K562 (cell line): ENCODE results near the gene ASPRV1. TPM values are rescaled to one million over a fixed set of nuclear protein-coding genes. Genes with fewer than 3 reads are reported as not detected.

Experiments
- ATAC-seq: fragments of 200-7000 bp; cut with Tn5 transposase; 3 replicates; pipeline ENCODE4 v1.9.1; 2020; ENCODE audit warnings: moderate library complexity
- BruUV-seq: library from RNA; stranded (reverse); fragments of 400-500 nt; replicated peaks from 2 replicates; lab custom pipeline; 2021; lab: Mats Ljungman, UMichigan
- CTCF ChIA-PET: fragments of 300-600 bp; formaldehyde crosslinking; extraction: SDS; loops from one replicate; lab custom pipeline; 2021; ENCODE audit warnings: low intra/inter-chr PET ratio; lab: Yijun Ruan, JAX
- POLR2A ChIA-PET: fragments of 300-600, 350-650 bp; sonication (Branson Sonifier 250); formaldehyde crosslinking; extraction: SDS; loops from one replicate; lab custom pipeline; 2021; ENCODE audit warnings: antibody characterized with exemption, inconsistent platforms; lab: Yijun Ruan, JAX
- DNase-seq, 4 experiments: peaks; one replicate each; pipeline versions ENCODE4 v3.0.0 to v3.0.0-alpha.2; 2011 to 2018; ENCODE audit warnings: low spot score in 3 of 4, mixed read lengths in 3 of 4; ENCODE audit errors: extremely low read depth in 1 of 4
- FAIRE-seq: peaks from 2 replicates; lab custom pipeline; 2011; peaks lifted over from hg19 to GRCh38; lab: Jason Lieb, UNC
- H2AFZ ChIP-seq: 2 replicates; pipeline ENCODE4 v1.6.0; 2011; ENCODE audit warnings: low read depth, low read length, control low read depth, inconsistent platforms
- H3K27ac ChIP-seq: fragments of 200-600 bp; 3 replicates; pipeline ENCODE4 v1.8.0; 2011; ENCODE audit warnings: low read depth, mild to moderate bottlenecking, control low read depth, inconsistent platforms, low read length, moderate library complexity, mixed read lengths; ENCODE audit errors: extremely low read depth
- H3K27me3 ChIP-seq, 2 experiments: fragments of 300-600 bp in 1 of 2; 2 replicates in 1 of 2; 3 replicates in 1 of 2; pipeline versions ENCODE4 v1.6.0 to v1.8.0; 2011; ENCODE audit warnings: inconsistent platforms in 2 of 2, low read length in 2 of 2, mild to moderate bottlenecking in 1 of 2, mixed read lengths in 1 of 2, moderate library complexity in 1 of 2; ENCODE audit not compliant: control insufficient read depth in 2 of 2, insufficient read depth in 2 of 2
- H3K36me3 ChIP-seq: fragments of 300-600 bp; 3 replicates; pipeline ENCODE4 v1.8.0; 2011; ENCODE audit warnings: mild to moderate bottlenecking, low read length, inconsistent platforms; ENCODE audit not compliant: control insufficient read depth, insufficient read depth
- H3K4me1 ChIP-seq, 2 experiments: fragments of 200-600 bp in 1 of 2; replicated peaks in 1 of 2; 2 replicates in 1 of 2; 3 replicates in 1 of 2; pipeline versions ENCODE4 v1.5.1 to v1.8.0; 2011; ENCODE audit warnings: inconsistent platforms in 2 of 2, low read length in 2 of 2, mild to moderate bottlenecking in 1 of 2, mixed read lengths in 1 of 2, moderate library complexity in 1 of 2; ENCODE audit not compliant: control insufficient read depth in 2 of 2, insufficient read depth in 2 of 2
- H3K4me2 ChIP-seq: 2 replicates; pipeline ENCODE4 v1.6.1; 2011; ENCODE audit warnings: low read length, control low read depth, inconsistent platforms, mixed read lengths; ENCODE audit not compliant: insufficient read depth
- H3K4me3 ChIP-seq: fragments of 200-600 bp; sonication (generic), shearing (Covaris generic); 2 replicates; pipeline ENCODE4 v1.5.1; 2016; ENCODE audit warnings: control low read depth, inconsistent platforms
- H3K79me2 ChIP-seq: fragments of 200-600 bp; 3 replicates; pipeline ENCODE4 v1.8.0; 2011; ENCODE audit warnings: low read length, inconsistent platforms; ENCODE audit not compliant: control insufficient read depth, insufficient read depth
- H3K9ac ChIP-seq, 2 experiments: 2 replicates each; pipeline versions ENCODE4 v1.6.0 to v1.6.1; 2011; ENCODE audit warnings: low read depth in 2 of 2, low read length in 2 of 2, control low read depth in 1 of 2, inconsistent platforms in 1 of 2, mild to moderate bottlenecking in 1 of 2, mixed read lengths in 1 of 2; ENCODE audit not compliant: insufficient read depth in 1 of 2
- H3K9me1 ChIP-seq: one replicate; pipeline ENCODE4 v1.6.0; 2011; ENCODE audit warnings: inconsistent platforms, mild to moderate bottlenecking, low read length, moderate library complexity; ENCODE audit not compliant: control insufficient read depth, insufficient read depth
- H3K9me3 ChIP-seq: replicated peaks from 2 replicates; pipeline ENCODE4 v1.5.1; 2011; ENCODE audit warnings: low read depth, low read length, inconsistent platforms; ENCODE audit not compliant: control insufficient read depth, insufficient read depth
- H4K20me1 ChIP-seq: replicated peaks from 2 replicates; pipeline ENCODE4 v1.6.1; 2011; ENCODE audit warnings: low read length, inconsistent platforms, mixed read lengths; ENCODE audit not compliant: control insufficient read depth, insufficient read depth
- FOXJ3 ChIP-seq: sonication (generic); formaldehyde crosslinking; IDR thresholded peaks from 2 replicates; pipeline ENCODE4 v1.4.0; 2020; ENCODE audit warnings: mild to moderate bottlenecking, missing genetic modification reagents
- FOXK2 ChIP-seq, 2 experiments: fragments of 450-650 bp; IDR thresholded peaks in 1 of 2; conservative IDR thresholded peaks in 1 of 2; 2 replicates each; pipeline ENCODE4 v1.6.1; 2016; ENCODE audit warnings: low read depth in 2 of 2, mild to moderate bottlenecking in 1 of 2
- KDM4B ChIP-seq, 2 experiments: fragments of 450-650 bp in 1 of 2; sonication (generic) in 1 of 2; IDR thresholded peaks; 2 replicates each; pipeline ENCODE4 v1.6.1; 2016 to 2017; ENCODE audit warnings: borderline replicate concordance in 2 of 2, antibody characterized with exemption in 1 of 2, low read depth in 1 of 2, mild to moderate bottlenecking in 1 of 2
- MCM7 ChIP-seq, 2 experiments: fragments of 450-650 bp; IDR thresholded peaks; 2 replicates each; pipeline ENCODE4 v1.6.1; 2016 to 2018
- MEIS2 ChIP-seq: fragments of 450-650 bp; IDR thresholded peaks from 2 replicates; pipeline ENCODE4 v1.6.1; 2014; ENCODE audit warnings: mild to moderate bottlenecking; ENCODE audit not compliant: partially characterized antibody
- NKRF ChIP-seq: fragments of 450-650 bp; IDR thresholded peaks from 2 replicates; pipeline ENCODE4 v1.6.1; 2016; ENCODE audit warnings: borderline replicate concordance
- NONO ChIP-seq, 2 experiments: fragments of 200-400 bp in 1 of 2; fragments of 450-650 bp in 1 of 2; formaldehyde crosslinking in 1 of 2; IDR thresholded peaks; 2 replicates each; pipeline ENCODE4 v1.6.1; 2017; ENCODE audit warnings: low read depth in 2 of 2, mild to moderate bottlenecking in 2 of 2, moderate library complexity in 2 of 2, low read length in 1 of 2
- POLR2AphosphoS5 ChIP-seq: IDR thresholded peaks from 2 replicates; pipeline ENCODE4 v1.6.1; 2011; ENCODE audit warnings: mild to moderate bottlenecking, low read depth, low read length, moderate library complexity; ENCODE audit not compliant: control insufficient read depth, insufficient read depth
- TOE1 ChIP-seq, 2 experiments: fragments of 450-650 bp in 1 of 2; sonication (generic) in 1 of 2; formaldehyde crosslinking in 1 of 2; IDR thresholded peaks; 2 replicates each; pipeline versions ENCODE4 v1.7.1 to v1.8.0; 2016 to 2022; ENCODE audit warnings: borderline replicate concordance in 2 of 2, mild to moderate bottlenecking in 2 of 2, antibody characterized with exemption in 1 of 2, inconsistent platforms in 1 of 2, low read depth in 1 of 2, missing genetic modification reagents in 1 of 2, moderate library complexity in 1 of 2
- XRCC3 ChIP-seq: fragments of 450-650 bp; IDR thresholded peaks from 2 replicates; pipeline ENCODE4 v1.6.1; 2017; ENCODE audit warnings: mild to moderate bottlenecking, moderate library complexity
- ZNF740 ChIP-seq, 3 experiments: fragments of 200-800 bp in 1 of 3; sonication (Bioruptor generic) in 1 of 3; sonication (generic) in 1 of 3; formaldehyde crosslinking in 1 of 3; IDR thresholded peaks; 2 replicates each; pipeline versions ENCODE4 v1.6.1 to v1.8.0; 2016 to 2022; ENCODE audit warnings: mild to moderate bottlenecking in 2 of 3, missing compliant biosample characterization in 2 of 3, missing genetic modification characterization in 2 of 3, missing genetic modification reagents in 1 of 3
- ZNF778 ChIP-seq: fragments of 450-650 bp; formaldehyde crosslinking; IDR thresholded peaks from 2 replicates; pipeline ENCODE4 v1.4.0; 2020; ENCODE audit warnings: mild to moderate bottlenecking, moderate library complexity
- WGBS: fragments of 100-300 bp; shearing (Covaris generic); methylation state at CpG from one replicate; pipeline ENCODE4 v1.1.6; 2016; ENCODE audit warnings: low coverage, mixed read lengths; ENCODE audit not compliant: insufficient coverage; ENCODE audit errors: missing lambda C conversion rate; 5-methylcytosine and 5-hydroxymethylcytosine counted together
- in situ Hi-C: fragments of 300-500 bp; cut with MboI; formaldehyde crosslinking; loops from 4 replicates; pipeline ENCODE4 v1.15.0; 2018; ENCODE audit warnings: inconsistent platforms, mixed read lengths
- intact Hi-C: fragments of 100-400 bp; cut with micrococcal nuclease; formaldehyde crosslinking; loops from 2 replicates; pipeline ENCODE4 v1.14.2; 2022
- polyA plus RNA-seq, 8 experiments: library from polyadenylated mRNA; depleted of rRNA in 4 of 8; stranded (reverse) in 5 of 8; unstranded in 3 of 8; fragments of >200 nt; fragmentation: Nextera tagmentation in 2 of 8; fragmentation: Illumina TruSeq in 1 of 8; extraction: Ambion mirVana in 2 of 8; extraction: Trizol in 1 of 8; gene quantifications; 2 replicates each; pipeline versions ENCODE4 v1.2.1 to v1.2.3, GENCODE V29; 2011 to 2014; ENCODE audit warnings: inconsistent platforms in 1 of 8, missing spikeins in 1 of 8
- total RNA-seq, 7 experiments: library from RNA; depleted of rRNA in 6 of 7; stranded (reverse); fragments of >200 nt in 6 of 7; fragmentation: Illumina TruSeq in 2 of 7; extraction: Trizol in 2 of 7; gene quantifications; 2 replicates each; pipeline versions ENCODE4 v1.2.1 to v1.2.3, GENCODE V29; 2011 to 2021; ENCODE audit warnings: low replicate concordance in 1 of 7
- TF ChIP-seq, protein P1 (sequence below), 3 experiments: fragments of 200-800 bp in 1 of 3; fragments of 250-450 bp in 1 of 3; fragments of 450-650 bp in 1 of 3; sonication (Bioruptor Pico) in 1 of 3; sonication (Bioruptor generic) in 1 of 3; formaldehyde crosslinking in 1 of 3; IDR thresholded peaks; 2 replicates each; pipeline versions ENCODE4 v1.6.1 to v1.8.0; 2016 to 2022; ENCODE audit warnings: mild to moderate bottlenecking in 2 of 3, missing genetic modification characterization in 2 of 3, missing compliant biosample characterization in 1 of 3, moderate library complexity in 1 of 3

ASPRV1 gene
- total and polyA plus RNA-seq, 9 of the 15 experiments (the other 6 are each of a cell fraction or from before 2014, with no cell fraction given), result 0.17 to 0.72 (median 0.47) TPM; not detected in 1

GRCh38 chr2:69943843-69944525 is 17.4 kb downstream of the ASPRV1 start:
- Histone ChIP-seq H3K9me3 (no peaks in the 10 kb centered on the region), H3K9me1 (no peaks in the 10 kb centered on the region), H2AFZ (no peak overlapping the region), H3K4me1 (peaks cover 23 to 41% of the 10 kb centered on the region in 2 experiments), H3K27me3 (no peaks in the 10 kb centered on the region), H3K27ac (peak overlapping the region; percentile 29; the same call in 1 of the 3 replicates), H3K9ac (no peak overlapping the region), H3K79me2 (no peaks in the 10 kb centered on the region), H3K36me3 (peaks cover 47% of the 10 kb centered on the region), H3K4me2 (no peak overlapping the region), H4K20me1 (no peaks in the 10 kb centered on the region), H3K4me3 (no peak overlapping the region)
- in situ Hi-C loops, result no loop called here
- DNase-seq, result no peak
- peak; percentile 20 for ATAC-seq
- POLR2A ChIA-PET, result interaction anchor here (0.6 to 1.9 kb wide), 7 partner anchors 9 to 581 kb away, joined by 3 to 8 read pairs (median 4); no protein-coding TSS in a partner anchor
- WGBS, result 62% methylated on average over 7 of the region's 9 CpGs
- no TSS peak for BruUV-seq
- intact Hi-C loops, result no loop called here
- CTCF ChIA-PET, result no interaction called here
- FAIRE-seq, result peak; percentile 11
- TF ChIP-seq ZNF740 (CRISPR knock-in tag; IDR thresholded peaks at IDR 0.05) (no peak), ZNF740 (tag; IDR thresholded peaks at IDR 0.05) (no peak), FOXK2 (conservative IDR thresholded peaks at IDR 0.05 in 1 of 2, IDR thresholded peaks at IDR 0.05 in 1 of 2; ENCODE audit: low read depth in 2 of 2) (peak in 1 of 2 experiments; percentile 13; a peak in 1 of 4 replicates), FOXJ3 (no peak), MCM7 (IDR thresholded peaks at IDR 0.05) (no peak), NKRF (no peak), KDM4B (IDR thresholded peaks at IDR 0.05; ENCODE audit: borderline replicate concordance in 2 of 2, low read depth in 1 of 2) (no peak), TOE1 (IDR thresholded peaks at IDR 0.05; ENCODE audit: borderline replicate concordance) (no peak), TOE1 (CRISPR knock-in tag; IDR thresholded peaks at IDR 0.05; ENCODE audit: borderline replicate concordance, low read depth) (no peak), ZNF778 (CRISPR knock-in tag) (no peak), XRCC3 (no peak), NONO (IDR thresholded peaks at IDR 0.05; ENCODE audit: low read depth in 2 of 2, low read length in 1 of 2) (no peak), MEIS2 (peak; percentile 24), POLR2AphosphoS5 (no peak)
- TF ChIP-seq, protein P1, sequence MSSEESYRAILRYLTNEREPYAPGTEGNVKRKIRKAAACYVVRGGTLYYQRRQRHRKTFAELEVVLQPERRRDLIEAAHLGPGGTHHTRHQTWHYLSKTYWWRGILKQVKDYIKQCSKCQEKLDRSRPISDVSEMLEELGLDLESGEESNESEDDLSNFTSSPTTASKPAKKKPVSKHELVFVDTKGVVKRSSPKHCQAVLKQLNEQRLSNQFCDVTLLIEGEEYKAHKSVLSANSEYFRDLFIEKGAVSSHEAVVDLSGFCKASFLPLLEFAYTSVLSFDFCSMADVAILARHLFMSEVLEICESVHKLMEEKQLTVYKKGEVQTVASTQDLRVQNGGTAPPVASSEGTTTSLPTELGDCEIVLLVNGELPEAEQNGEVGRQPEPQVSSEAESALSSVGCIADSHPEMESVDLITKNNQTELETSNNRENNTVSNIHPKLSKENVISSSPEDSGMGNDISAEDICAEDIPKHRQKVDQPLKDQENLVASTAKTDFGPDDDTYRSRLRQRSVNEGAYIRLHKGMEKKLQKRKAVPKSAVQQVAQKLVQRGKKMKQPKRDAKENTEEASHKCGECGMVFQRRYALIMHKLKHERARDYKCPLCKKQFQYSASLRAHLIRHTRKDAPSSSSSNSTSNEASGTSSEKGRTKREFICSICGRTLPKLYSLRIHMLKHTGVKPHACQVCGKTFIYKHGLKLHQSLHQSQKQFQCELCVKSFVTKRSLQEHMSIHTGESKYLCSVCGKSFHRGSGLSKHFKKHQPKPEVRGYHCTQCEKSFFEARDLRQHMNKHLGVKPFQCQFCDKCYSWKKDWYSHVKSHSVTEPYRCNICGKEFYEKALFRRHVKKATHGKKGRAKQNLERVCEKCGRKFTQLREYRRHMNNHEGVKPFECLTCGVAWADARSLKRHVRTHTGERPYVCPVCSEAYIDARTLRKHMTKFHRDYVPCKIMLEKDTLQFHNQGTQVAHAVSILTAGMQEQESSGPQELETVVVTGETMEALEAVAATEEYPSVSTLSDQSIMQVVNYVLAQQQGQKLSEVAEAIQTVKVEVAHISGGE (CRISPR knock-in tag; IDR thresholded peaks at IDR 0.05), result no peak
